GM21515 (cell line): ENCODE data around the gene WASF2.
"Not testable (repeated sequence)": the region's sequence is repeated elsewhere in the genome, so short reads cannot be mapped to it uniquely, and the experiment has no call there.

Experiments used
- ATAC-seq: cut with Tn5 transposase; IDR thresholded peaks from one replicate; pipeline ENCODE4 v1.9.1; 2021; ENCODE audit not compliant: unreplicated experiment

Gene WASF2

GRCh38 chr1:27496604-27497155, 6.7 kb upstream of the WASF2 start:
- ATAC-seq, result no peak

- no peak for ATAC-seq
Observed at GRCh38 chr1:27492796-27493195, 2.8 kb upstream of the WASF2 start.

GRCh38 chr1:27491748-27492700, 2.1 kb upstream of the WASF2 start:
- no peak for ATAC-seq

DNA sequence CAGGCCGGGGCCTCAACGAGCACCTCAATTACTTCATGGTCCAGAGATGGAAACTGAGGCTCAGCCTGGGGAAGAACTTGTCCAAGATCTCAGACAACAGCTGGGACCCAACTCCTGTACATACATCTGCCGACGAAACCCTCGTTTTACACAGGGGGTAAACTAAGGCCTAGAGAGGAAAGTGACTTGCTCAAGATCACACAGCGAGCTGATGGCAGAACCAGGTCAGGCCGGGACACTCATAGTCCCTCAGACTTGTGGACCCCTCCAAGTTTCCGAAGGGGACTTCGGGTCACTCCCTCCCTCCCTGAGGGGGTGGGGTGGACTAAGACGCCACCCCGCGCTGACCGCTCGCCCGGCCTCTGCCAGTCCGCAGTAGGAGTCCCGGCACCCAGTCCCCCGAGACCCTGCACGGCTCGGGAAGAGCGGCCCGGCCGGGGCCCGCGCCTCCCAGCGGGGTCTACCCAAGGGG, 430 bp downstream of the WASF2 start:
- peak; percentile 12 for ATAC-seq

- ATAC-seq, result no peak
Observed at GRCh38 chr1:27487966-27488884, 1.7 kb downstream of the WASF2 start.

DNA sequence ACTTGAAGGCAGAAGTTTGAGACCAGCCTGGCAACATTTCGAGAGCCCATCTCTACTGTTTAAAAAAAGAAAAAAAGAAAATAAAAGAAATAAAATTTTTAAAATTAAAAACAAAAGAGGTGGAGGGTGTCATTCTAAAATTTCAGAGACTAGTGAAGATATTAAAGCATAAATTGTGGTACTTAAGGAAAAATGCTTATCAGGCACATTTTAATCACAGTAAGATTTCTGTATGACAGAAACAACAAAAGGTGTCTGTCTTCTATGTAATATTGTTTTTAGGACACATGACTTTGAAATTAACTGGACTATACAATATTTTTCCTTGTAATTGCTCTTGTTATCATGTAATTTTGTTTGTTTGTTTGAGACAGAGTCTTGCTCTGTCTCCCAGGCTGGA, 4.6 kb downstream of the WASF2 start:
- no peak for ATAC-seq

- ATAC-seq, result no peak
Observed at GRCh38 chr1:27483659-27484058, 6.3 kb downstream of the WASF2 start.

GRCh38 chr1:27481994-27482620, 7.9 kb downstream of the WASF2 start:
- ATAC-seq, result peak; percentile 41

- ATAC-seq, result no peak
Observed at GRCh38 chr1:27478098-27478497, 11.9 kb downstream of the WASF2 start.

- no peak for ATAC-seq
Observed at GRCh38 chr1:27476237-27476636, 13.7 kb downstream of the WASF2 start.

GRCh38 chr1:27475720-27476119, 14.2 kb downstream of the WASF2 start:
- ATAC-seq, result no peak

DNA sequence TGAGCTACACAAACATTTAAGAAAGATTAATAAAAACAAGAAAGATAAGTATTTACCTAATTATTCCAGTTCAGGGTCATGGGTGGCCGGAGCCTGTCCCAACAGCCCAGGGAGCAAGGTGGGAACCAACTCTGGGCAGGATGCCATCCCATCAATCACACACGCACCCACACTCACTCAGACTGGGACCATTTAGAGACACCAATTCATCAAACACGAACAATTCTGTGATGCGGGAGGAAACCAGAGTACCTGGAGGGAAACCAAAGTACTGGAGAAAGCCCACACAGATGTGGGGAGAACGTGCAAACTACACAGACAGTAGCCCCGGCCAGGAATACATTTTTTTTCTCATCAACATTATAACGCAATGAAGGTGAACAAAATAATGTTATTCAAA, 16.2 kb downstream of the WASF2 start:
- no peak for ATAC-seq

DNA sequence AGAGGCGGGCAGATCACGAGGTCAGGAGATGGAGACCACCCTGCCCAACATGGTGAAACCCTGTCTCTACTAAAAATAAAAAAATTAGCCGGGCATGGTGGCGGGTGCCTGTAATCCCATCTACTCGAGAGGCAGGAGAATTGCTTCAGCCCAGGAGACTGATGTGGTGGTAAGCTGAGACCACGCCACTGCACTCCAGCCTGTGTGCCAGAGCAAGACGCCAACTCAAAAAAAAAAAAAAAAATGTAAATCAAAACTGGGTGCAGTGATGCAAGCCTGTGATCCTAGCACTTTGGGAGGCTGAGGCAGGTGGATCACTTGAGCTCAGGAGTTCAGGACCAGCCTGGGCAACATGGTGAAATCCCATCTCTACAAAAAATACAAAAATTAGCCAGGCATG, 17.9 kb downstream of the WASF2 start:
- not testable (repeated sequence) for ATAC-seq

DNA sequence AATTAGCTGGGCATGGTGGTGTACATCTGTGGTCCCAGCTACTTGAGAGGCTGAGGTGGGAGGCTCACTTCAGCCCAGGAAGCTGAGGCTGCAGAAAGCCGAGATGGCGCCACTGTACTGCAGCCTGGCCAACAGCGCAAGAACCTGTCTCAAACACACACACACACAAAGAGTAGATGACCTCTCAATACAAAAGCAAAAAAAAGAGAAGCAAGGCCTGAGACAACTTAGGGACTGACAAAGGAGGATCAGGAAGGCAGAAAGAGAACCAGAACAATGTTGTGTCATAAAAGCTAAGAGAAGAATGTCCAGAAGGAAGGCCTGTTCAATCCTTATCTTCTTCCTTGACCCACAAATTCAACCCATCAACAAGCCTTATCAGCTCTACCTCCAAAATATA, 18.5 kb downstream of the WASF2 start:
- ATAC-seq, result no peak

- no peak for ATAC-seq
Observed at GRCh38 chr1:27469334-27469733, 20.6 kb downstream of the WASF2 start.

- not testable (repeated sequence) for ATAC-seq
Observed at GRCh38 chr1:27468378-27468777, 21.6 kb downstream of the WASF2 start.

DNA sequence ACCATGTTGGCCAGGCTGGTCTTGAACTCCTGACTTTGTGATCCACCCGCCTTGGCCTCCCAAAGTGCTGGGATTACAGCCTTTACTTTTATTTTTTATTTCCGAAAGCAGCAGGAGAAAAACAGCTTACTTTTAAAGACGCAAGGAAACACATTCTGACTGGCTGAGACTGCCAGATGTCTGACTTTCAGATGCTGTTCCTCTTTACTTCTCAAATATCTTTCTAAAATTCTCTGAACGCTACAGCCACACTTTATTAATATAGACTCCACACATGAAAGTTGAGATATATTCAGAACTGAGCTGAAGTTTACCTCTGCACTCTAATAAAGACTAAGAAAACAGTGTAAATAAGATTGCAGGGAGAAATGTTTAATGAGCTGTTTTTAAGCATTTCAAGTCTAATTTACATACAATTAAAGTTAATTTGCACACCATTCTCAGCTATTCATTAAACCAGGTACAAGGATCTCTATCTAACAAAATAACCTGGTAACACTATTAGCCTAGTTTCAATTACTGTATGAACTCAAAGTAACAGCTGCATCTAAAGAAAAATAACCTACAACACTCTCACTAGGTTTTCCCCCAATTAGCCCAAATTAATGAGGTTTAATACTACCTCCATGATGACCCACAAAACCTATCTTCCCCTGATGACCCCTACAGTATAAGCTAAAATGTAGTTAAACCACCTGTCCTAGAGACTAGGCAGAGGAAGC, 24.9 kb downstream of the WASF2 start:
- ATAC-seq, result no peak

DNA sequence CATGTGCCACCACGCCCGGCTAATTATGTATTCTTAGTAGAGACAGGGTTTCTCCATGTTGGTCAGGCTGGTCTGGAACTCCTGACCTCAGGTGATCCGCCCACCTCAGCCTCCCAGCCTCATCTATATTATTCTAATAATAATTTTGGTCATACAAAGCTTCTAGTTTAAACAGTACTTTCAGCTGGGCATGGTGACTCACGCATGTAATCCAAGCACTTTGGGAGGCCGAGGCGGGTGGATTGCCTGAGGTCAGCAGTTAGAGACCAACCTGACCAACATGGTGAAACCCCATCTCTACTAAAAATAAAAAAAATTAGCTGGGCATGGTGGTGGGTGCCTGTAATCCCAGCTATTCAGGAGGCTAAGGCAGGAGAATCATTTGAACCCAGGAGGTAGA, 26.1 kb downstream of the WASF2 start:
- not testable (repeated sequence) for ATAC-seq

GRCh38 chr1:27458521-27458920, 31.4 kb downstream of the WASF2 start:
- ATAC-seq, result not testable (repeated sequence)

GRCh38 chr1:27455139-27455811, 34.7 kb downstream of the WASF2 start:
- no peak for ATAC-seq
